ENCODE measurements around the gene C2orf81.
"Not testable (repeated sequence)": the region's sequence is repeated elsewhere in the genome, so short reads cannot be mapped to it uniquely, and the experiment has no call there.

The C2orf81 gene

DNA sequence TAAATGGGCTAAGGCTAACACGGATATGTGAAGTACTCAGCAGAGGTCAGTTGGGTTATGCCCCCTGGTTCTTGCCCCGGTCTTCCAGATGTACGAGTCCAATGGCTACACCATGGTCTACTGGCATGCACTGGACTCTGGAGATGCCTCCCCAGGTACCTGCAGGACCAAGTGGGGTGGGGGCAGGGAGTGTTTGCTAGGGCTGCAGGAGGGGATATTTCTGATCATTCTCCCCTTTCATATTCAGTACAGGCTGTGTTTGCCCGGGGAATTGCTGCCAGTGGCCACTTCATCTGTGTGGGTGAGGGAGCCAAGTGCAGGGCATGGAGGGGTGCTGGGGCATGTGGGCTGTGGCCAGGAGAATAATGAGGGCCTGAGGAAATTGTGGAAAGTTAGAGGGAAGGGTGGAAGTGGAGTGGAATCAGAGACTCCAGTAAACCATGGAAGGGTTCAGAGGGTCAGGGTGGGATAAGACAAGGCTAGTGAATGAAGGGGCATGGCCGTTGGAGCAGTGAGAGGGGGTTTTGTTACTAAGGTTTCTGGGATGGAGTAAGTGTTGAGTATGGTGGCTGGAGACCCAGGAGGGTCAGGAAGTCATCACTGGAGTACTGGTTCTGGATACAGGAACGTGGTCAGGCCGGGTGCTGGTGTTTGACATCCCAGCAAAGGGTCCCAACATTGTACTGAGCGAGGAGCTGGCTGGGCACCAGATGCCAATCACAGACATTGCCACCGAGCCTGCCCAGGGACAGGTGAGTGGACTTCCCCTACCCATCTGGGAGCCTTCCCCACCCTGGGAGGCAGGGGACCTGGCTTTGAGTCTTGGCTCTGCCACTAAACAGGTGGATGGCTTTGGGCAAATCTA lies 2.0 kb upstream of the C2orf81 start:
- no peak for DNase-seq

DNA sequence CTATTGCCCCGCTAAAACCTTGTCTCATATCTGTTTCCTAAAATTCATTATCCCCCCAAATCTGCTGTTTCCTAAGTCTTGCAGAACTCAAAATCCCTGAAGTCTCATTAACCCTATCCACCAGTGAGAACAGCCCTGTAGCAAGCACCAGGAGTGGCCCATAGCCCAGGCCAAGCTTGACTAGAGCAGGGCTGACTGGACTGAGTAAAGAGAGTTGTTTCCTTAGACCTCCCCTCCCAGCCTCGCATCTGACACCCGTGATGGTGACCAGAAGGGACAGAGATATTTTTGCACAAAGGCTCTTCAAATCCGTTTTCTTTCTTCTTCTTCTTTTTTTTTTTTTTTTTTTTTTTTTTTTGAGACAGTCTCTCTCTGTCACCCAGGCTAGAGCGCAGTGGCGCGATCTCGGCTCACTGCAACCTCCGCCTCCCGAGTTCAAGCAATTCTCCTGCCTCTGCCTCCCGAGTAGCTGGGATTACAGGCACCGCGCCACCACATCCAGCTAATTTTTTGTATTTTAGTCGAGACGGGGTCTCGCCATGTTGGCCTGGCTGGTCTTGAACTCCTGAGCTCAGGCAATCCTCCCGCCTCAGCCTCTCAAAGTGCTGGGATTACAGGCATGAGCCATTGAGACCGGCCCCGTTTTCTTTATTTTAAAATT lies 846 bp downstream of the C2orf81 start:
- DNase-seq, result not testable (repeated sequence)

DNA sequence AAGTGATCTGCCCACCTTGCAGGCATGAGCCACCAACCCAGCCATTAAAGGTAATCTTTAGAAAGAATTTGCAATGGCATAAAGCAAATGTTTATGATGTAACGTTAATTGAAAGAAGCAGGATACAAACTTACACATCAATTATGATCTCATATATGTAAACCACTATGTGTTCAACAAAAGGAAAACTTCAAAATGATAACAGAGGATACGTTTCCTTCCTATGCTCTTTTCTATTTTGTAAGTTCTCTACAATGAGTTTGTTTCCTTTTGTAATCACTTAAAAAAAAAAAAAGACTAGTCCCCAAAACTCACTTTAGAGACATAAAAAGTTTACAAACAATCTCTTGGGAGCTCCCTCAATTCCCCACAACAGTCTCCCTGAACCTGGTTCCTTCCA lies 1.4 kb downstream of the C2orf81 start:
- DNase-seq, result no peak

DNA sequence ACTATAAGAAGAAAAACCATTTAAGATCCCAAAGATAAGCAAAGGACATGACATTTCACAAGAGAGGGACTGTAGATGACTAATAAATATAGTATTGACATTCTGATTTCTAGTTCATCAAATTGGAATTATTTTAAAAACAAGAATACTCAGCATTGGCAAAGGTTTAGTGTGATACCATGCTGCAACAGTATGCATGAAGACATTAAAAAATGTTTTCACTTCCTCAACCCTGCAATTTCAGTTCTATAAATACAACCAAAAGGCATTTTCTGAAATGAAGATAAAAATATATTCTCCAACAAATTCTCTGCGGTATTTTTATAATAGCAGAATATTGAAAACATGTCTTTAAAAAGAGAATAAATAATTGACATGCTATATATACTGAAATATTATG lies 2.1 kb downstream of the C2orf81 start:
- DNase-seq, result no peak

DNA sequence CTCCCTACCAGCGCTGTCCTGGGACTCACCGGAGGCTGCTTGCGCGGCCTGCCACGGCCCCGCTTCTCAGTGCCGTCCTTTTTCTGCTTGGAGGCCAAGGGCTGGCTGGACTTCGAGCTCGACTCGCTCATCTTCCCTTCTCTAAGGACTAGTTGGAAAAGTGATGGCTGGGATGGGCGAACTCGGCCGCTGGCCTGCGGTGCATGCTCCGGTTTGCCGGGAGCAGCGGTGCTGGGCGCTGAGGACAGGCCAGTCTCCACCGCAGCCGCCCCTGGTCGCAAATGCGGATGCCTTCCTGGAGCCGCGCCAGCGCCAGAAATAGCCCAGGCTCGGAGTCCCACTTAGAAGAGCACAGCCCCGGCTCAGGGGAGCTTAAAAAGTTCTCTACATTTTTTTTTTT lies 3.1 kb downstream of the C2orf81 start:
- DNase-seq, result no peak

DNA sequence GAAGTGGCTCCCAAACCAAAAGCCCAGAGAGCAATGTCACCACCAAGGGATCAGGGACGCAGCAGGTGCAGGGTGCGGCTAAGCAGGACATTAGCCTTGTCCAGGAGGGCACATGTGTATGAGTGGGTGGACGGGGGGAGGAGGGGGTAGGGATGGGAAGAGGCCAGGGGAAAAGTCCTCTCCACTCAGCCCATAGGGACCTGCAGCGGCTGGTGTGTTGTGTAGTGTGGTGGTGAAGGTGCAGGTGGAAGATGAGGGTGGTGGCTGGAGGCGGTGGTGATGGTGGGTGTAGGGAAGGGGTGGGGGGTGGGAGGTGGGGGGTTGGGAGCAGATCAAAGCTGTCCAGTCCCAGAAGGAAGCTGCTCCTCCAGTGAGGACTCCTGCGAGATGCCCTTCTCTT lies 3.7 kb downstream of the C2orf81 start:
- no peak for DNase-seq

DNA sequence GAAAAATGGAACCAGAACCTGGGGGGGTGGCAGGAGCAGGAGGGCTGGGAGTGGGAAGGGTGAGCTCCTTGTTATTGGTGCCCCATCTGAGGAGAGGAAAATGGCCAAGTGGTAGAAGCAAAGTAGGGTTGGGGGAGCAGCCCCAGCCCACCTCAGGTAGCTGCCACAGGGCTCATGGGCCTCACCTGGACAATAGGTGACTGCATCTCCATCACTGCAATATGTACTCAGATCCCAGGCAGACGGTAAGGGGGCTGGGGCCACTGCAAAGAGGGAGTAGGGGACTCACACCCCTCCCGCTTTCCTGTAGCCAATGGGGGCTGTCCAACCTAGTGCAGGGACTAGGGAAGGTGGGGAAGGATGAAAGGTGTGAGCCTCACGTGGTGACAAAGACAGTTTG lies 4.2 kb downstream of the C2orf81 start:
- no peak for DNase-seq

DNA sequence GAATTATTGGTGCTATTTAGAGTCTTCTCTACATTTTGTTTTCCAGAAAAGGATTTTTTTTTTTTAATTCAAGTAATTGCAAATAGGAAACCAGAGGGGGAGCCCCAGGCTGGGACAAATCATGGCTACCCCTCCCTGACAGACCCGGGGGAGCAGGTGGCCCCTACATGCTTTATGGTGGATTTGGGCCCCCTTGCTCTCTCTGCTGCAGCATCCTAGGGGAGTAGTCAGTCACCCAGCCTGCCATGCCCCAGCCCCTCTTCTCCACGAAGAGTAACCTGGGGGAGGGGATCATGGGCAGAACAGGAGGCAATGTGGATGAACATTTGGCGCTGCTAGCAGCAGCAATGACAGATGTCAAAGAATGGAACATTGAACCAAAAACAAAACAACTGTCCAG lies 4.6 kb downstream of the C2orf81 start:
- DNase-seq, result no peak

DNA sequence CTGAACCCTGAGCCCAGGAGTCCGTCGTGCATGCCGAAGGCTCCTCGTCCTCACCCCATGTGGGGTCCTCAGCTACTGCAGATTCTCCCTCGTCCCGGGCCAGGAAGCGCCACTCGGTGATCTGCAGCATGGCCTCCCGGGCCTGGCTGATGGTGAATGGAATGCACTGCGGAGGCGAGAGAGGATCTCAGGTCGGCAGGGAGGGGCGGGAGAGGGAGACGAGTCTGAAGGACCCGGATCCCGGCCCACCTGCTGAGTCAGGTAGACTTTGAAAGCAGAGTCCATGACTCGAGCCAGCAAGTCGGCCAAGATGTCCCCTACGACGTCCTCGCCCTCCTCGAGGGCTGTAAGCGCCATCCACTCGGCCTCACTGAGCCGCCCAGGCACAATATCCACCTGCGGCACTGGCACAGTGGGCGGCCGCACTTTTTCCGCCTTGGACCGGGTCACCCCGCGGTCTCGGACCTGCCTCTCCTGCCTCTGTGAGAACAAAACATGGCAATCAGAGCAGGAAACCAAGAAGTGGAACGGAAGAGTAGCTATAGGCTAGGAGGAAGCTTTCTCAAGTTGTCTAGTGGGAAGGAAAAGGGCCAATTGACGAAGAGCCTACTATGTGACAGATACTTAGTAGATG lies 5.5 kb downstream of the C2orf81 start:
- DNase-seq, result no peak

DNA sequence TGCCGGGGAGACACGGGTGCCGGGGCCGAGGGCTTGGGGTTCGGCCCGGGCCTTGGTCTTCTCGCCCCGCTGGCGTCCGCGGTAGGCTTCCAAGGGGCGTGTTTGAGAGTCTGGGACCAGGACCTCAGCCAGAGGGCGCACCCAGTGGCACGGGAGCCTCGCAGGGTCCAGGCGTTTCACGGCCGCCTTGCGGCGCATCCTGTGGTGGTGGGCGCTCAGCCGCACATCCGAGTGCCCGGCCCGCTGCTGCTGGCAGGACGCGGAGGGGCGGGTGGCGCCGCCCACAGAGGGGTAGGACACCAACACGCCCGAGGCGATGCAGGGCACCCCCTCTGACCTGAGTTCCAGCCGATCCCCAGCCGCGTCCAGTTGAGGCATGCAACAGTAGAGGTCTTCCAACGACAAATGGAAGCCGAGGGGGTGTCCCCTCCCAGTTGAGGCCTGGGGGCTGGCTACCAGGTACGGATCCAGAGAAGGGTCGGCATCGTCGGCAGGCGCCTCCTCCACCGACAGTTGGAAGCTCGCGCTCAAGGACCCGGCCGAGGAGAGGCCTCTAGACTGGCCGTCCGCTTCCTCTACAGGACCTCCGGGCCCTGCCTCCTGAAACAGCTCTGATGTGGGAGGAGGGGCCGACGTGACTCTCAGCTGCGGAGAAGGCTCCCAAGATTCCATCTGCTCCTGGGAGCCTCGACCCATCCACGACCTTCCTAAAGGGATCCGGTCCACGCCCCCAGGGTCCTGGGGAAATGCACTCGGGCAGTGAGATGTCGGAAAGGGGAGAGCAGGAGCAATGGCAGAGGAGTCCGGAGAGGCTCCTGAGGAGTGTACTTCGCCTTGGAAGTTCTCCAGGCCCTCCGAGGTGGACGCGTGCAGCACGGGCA lies 6.3 kb downstream of the C2orf81 start:
- DNase-seq, result peak; percentile 31

DNA sequence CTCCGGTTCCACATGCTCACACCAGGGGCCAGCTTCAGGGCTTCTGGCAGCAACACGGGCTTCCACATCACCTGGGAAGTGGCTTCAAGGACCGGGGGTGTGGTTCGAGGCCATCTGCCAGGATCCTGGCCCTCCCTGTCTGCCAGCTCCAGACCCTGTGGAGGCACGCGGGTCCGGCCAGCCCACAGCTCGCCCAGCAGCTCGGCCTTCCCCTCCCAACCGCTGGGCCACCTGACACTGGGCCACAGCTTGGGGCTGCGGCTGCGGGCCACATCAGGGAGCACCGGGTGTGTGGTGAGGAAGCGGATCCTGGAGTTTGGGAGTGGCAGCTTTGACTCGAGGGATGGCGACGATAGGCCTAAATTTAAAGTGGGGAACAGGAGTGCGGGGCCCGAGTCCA lies 7.0 kb downstream of the C2orf81 start:
- no peak for DNase-seq

DNA sequence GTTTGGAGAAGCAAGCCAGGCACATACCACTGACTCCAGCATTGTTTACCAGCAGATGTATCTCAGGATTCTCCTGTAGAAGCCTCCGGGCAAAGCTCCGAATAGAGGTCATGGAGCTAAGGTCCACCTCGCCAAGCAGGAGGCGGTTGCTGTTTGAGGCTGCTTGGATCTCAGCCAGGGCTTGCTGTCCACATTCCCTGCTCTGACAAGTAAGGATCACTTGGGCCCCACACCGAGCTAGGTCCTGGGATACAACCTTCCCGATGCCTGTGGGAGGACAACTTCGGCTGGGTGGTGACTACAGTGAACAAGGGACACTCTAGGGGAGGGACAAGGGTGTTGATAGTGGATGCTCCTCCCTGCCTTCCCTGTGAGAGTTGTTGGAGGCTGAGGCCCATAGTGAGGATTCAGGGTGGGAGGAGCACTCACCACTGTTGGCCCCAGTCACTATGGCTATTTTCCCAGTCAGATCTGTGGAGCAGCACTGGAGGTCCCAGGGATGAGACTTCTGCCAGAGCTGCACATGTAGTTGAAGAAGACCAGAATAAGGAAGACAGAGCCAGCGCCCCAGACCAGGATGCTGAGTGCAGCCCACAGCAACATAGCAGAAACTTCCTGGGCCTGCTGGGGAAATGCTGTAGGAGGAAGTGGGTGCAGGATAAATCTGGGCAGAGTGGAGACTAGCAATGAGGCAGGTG lies 8.3 kb downstream of the C2orf81 start:
- no peak for DNase-seq

DNA sequence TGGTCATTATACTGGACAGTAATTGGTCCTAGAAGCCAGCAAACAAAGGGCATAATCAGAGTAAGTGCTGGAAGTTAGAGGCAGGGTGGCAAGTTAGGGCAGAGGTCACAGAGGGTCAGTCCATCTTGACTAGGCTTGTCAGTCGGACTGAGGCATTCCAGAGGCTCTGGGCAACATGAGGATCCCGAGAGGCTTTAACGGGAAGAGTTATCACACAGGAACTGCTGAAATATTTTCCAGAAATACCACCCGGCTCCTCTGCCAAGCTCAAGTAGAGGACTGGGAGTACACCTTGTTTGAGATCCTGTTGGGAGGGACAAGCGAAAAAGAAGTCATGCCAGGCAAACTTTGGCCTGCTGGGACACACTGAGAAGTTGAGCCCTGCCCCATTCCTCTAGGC lies 13.7 kb downstream of the C2orf81 start:
- DNase-seq, result no peak

DNA sequence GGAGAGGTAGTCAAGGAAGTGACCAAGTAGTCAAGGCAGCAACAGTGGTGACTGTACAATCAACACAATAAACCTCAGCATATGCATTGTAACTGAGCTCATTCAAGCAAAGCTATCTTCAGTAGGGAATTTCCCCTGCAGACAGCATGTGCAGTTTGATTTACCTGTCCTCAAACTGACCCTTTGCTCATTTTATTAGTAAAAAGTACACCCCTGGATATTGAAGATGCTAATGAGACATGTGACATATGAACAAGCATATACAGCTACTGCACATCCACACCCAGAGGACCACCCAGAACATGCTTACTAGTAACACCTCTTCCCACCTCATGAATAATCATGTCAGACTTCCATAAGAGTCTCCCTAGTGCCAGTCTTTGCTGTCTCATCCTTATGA lies 15.4 kb downstream of the C2orf81 start:
- no peak for DNase-seq

DNA sequence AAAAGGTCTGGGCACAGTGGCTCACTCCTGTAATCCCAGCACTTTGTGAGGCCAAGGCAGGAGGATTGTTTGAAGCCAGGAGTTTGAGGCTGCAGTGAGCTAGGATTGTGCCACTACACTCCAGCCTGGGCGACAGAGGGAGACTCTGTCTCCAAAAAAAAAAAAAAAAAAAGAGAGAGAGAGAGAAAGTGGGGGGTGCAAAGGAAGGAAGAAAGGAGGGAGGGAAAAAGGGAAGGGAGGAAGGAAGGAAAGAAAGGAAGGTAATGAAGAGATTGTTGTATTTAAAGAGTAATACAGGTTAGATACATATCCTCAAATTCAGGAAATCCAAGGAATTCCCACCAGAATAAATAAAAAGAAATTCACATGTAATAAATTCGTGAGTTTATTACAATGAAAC lies 19.5 kb downstream of the C2orf81 start:
- DNase-seq, result no peak

DNA sequence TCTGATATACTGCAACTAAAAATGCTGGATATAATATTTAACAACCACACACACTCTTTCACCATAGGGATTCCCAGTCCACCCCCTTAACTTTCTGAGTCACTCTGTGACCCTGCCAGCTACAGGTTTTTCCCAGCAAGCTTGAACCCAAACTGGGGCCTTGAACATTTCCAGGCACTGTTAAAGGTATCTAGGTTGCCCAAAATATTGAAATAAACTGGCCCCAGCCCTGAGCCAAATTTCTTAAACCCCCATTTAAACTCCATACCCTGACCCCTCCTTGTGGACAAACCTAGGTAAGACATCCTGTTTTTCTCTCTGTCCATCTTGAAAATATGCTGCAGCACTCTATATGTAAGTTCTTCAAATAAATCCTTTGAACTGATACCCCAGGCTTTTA lies 21.6 kb downstream of the C2orf81 start:
- DNase-seq, result no peak

DNA sequence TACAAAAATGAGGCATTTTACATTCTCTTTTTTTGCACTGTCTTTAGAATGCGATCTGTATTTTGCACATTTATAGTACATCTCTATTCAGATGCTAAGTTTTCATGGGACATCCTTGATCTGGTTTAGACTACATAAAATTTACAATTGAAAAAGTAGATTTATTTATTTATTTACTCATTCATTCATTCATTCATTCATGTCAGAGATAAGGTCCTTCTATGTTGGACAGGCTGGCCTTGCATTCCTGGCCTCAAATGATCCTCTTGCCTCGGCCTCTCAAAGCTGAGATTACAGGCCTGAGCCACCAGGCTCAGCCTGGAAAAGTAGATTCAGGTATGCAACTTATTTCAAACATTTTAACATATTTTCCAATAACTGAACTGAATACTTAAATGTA lies 25.3 kb downstream of the C2orf81 start:
- no peak for DNase-seq

DNA sequence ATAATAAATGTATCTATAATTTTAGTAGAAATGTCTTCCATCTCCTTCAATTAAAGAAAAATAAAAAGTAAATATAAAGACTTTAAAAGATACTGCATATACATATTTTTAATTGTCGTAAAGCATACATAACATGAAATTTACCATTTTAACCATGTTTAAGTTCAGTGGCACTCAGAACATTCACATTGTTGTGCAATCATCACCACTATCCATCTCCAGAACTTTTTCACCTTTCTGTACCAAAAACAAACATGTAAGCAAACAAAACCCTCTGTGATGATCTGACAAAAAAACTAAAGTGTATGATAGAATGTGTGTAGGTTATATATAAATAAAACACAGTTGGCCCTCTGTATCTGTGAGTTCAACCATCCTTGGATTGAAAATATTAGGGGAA lies 27.9 kb downstream of the C2orf81 start:
- no peak for DNase-seq

DNA sequence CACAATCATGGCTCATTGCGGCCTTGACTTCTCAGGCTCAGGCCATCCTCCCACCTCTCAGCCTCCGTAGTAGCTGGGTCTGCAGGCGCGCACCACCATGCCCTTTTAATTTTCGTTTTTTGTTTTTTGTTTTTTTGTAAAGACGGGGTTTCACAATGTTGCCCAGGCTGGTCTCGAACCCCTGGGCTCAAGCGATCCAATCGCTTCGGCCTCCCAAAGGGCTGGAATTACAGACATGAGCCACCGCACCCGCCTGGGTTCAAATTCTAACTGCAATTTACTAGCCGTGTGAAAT lies 29.0 kb downstream of the C2orf81 start:
- no peak for DNase-seq

DNA sequence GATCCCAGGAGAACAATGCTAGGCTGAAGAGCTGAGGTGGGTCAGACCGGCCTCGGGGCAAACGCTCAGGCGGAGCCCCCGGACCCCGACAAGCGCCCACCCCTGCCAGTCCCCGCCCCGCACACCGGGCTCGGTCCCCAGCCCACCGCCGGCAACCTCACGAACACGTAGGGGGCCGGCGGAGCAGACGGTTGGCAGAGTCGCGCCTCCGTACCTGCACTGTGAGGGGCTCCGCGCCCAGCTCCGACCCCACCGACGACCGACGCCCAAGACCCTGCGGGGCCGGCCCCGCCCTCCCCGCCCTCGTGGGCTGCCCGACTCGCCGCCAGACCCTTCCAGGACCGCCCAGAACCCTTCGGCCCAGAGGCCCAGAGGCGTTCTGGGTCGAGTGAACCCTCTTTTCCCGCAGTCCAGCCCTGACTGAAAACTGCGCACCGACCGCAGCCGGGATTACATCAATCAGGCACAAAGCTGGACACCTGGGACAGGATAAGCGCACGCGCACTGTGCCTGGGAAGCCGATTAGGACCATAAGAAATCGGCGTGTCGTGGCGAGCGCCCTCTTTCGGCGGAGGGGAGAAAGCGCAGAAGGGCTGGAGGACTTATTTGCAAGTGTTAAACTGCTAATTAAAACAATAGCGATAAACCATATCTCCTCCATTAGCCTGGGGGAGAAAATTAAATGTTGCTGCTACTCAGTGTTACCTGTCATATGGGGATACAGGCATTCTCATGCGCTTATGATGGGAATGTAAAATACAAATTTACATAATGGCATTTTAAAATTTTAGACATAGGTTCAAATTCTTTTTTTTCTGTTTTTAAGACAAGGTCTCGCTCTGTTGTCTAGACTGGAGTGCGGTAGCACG lies 29.6 kb downstream of the C2orf81 start:
- peak; percentile 95 for DNase-seq

DNA sequence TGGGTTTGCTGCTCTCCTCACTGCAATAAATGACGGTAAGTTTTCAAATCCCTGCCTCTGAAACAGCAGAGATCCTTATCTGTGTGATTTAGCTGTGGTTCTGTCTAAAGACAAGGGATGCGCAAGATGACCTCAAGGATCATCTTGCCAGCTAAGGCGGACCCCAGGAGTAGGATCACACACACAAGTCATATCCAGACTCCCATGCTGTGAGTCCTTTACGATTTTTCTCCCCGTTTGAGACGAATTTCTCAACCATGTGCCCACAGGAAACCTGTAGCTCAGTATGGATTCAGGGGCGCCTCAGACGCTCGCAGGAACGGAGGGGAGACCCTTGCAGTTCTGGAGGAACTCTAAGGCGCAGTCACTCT lies 30.2 kb downstream of the C2orf81 start:
- DNase-seq, result no peak

DNA sequence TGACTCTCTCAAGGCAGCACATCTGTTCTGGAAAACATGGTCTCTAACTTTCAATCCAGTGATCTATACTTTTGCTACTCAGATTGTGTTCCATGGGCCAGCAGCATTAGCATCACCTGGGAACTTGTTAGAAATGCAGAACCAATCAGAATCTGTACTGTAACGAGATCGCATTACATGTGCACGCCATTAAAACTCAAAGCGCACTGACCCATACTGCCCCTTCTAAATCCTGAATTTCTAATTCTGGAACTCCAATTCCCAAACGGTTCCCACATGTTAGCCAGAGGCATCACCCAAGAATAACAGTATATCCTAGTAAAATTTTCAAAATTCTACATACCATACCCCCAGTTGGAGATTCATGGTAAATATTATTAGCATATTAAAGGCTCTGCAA lies 30.8 kb downstream of the C2orf81 start:
- DNase-seq, result no peak

All from activated gamma-delta T cell treated with Interleukin-2 at 50 U/mL for 16 hours (primary cell).